HuH-7 (cell line): ENCODE measurements around the gene OR4K17.
"Not testable (repeated sequence)": the region's sequence is repeated elsewhere in the genome, so short reads cannot be mapped to it uniquely, and the experiment has no call there.

Experiments
- DNase-seq: peaks from one replicate; pipeline ENCODE4 v3.0.0; 2011; ENCODE audit warnings: low spot score

The OR4K17 gene, protein sequence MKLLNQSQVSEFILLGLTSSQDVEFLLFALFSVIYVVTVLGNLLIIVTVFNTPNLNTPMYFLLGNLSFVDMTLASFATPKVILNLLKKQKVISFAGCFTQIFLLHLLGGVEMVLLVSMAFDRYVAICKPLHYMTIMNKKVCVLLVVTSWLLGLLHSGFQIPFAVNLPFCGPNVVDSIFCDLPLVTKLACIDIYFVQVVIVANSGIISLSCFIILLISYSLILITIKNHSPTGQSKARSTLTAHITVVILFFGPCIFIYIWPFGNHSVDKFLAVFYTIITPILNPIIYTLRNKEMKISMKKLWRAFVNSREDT

DNA sequence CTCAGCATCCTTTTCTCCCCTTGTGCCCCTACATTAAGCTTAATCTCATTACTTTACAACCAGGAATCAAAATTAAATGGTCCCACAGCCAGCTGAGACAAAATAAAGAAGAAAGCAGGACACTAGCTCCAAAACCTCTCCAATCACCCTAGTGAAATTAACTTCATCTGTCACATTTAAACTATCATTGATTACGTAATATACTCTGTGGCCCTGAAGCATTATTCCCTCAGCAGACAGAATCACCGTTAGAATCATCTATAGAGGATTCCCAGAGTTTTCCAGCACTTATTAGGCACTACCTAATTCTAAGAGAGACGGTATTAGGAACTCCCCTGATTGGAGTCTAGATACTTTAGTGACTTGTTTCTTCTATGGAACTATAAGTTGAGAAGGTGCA lies at the start of gene OR4K17:
TSS of gene OR4K17 (plus strand) at position 302 of the 400 bp plus-strand sequence. CDS start 6,761 bp downstream, outside the sequence.
- DNase-seq = no peak

DNA sequence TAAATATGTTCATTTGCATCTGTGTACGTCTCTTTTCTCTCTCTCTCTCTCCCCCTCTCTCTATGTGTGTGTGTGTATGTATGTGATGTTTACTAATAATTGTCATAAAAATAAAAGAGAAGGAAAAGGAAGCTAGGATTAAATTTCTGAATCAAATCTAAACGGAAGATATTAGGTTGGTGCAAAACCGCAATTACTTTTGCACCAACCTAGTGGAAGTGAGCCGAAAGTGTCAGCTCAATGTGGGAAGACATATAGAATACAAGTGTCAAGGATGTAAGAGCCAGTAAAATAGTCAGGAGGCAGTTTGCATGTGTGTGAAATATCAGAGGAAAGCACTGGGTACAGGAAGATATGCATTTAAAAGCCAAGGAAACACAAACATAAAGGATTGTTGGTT lies 18.5 kb upstream of the OR4K17 start:
- DNase-seq = no peak

DNA sequence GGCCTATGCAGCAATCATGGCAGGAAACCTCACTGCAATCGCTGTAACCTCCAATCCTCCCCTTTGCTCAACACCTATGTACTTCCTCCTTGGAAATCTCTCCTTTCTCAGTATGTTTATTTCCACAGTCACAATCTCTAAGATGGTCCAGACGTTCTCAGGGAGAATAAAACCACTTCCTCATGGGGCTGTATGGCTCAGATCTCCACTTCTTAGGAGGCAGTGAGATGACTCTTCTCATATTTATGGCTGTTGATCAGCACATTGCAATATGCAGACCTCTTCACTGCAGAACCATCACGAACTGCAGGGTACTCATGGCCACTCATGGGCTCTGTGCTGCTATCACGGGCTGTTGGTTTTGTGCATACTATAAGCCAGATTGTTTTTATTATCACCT lies 17.1 kb upstream of the OR4K17 start:
- DNase-seq = no peak

DNA sequence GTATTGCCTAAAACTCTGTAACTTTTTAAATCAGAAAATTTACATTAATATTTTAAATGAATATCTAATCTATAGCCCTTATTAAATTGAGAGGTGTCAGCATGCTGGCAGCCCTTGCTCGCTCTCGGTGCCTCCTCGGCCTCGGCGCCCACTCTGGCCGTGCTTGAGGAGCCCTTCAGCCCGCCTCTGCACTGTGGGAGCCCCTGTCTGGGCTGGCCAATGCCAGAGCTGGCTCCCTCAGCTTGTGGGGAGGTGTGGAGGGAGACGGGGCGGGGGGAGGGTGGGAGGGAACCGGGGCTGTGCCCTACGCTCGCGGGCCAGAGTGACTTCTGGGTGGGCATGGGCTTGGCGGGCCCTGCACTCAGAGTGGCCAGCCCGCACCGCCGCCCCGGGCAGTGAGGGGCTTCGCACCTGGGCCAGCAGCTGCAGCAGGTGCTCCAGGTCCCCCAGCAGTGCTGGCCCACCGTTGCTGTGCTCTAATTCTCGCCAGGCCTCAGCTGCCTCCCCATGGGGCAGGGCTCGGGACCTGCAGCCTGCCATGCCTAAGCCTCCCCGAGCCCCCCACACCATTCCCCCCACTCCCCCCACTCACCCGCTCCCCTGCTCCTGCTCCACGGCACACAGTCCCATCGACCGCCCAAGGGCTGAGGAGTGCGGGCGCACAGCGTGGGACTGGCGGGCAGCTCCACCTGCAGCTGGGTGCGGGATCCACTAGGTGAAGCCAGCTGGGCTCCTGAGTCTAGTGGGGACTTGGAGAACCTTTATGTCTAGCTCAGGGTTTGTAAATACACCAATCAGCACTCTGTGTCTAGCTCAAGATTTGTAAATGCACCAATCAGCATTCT lies 11.4 kb upstream of the OR4K17 start:
- DNase-seq = not testable (repeated sequence)

DNA sequence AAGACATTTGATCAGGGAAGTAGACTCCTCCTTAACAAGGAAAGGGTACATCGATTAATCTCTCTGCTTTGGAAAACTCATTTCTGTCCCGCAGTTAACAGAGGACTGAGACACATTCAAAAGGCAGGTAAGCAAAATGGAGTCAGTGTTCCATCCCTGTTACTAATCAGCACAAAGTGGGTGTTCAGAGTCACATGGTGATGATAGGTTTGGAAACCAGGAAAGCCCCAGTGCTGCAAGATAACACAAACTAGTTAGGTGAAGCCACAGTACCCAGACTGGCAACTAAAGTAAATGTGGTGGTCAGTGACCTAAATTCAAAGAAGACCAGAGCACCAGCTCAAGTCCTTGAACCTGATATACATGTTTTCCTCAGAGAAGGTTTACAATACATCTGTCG lies 1.8 kb downstream of the OR4K17 start:
- no peak for DNase-seq

DNA sequence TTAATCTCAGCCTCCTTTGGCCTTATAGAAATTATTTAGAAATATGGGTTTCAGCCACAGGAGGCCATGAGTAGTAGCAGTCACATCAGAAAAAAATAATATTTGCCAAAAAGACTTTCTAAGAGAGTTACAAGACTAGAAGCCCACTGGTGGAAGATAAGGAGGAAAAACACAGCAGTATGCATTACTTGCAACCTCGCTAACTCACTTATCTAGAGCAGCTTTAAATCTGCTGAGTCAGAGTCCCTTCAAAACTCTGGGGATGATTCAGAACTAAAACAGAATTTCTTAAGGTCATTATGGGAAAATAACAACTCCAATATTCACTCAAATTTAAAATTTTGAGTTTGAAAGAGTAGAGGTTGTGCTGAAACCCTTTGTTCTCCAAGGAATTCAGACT lies 6.2 kb downstream of the OR4K17 start:
- DNase-seq = no peak

DNA sequence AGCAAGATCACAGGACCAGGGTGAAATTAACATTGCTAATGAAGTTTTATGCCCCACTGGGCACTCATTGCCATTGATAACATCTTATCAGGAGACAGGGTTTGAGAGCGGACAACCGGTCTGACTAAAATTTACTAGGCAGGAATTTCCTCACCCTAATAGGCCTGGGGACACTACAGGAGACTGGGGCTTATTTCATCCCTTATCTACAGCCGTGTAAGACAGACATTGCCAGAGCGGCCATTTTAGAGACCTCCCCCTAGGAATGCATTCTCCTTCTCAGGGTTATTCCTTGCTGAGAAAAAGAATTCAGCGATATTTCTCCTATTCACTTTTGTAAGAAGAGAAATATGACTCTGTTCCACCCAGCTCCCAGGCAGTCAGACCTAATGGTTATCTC lies 8.3 kb downstream of the OR4K17 start:
- no peak for DNase-seq

DNA sequence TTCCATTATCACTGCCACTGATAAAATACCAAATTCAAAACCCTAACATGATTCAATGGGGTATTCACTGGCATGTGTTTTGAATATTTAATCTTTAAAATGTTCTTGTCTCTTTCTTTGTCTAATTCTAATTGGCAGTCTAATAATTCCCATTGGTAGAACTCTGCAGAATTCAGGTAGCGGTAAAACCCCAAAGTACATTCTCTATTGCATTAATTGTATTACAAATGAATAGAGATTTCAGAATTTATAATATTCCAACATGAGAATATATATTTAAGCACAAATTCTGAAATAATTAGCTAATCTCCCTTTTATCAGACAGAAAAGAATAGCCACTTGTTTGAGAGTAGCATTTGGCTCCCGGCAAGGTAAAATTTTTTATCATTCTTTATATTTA lies 28.0 kb downstream of the OR4K17 start, which contains the start of gene OR4N5:
TSS of gene OR4N5 (plus strand) at position 301 of the 400 bp plus-strand sequence. CDS start 4,916 bp downstream, outside the sequence.
- DNase-seq = no peak

DNA sequence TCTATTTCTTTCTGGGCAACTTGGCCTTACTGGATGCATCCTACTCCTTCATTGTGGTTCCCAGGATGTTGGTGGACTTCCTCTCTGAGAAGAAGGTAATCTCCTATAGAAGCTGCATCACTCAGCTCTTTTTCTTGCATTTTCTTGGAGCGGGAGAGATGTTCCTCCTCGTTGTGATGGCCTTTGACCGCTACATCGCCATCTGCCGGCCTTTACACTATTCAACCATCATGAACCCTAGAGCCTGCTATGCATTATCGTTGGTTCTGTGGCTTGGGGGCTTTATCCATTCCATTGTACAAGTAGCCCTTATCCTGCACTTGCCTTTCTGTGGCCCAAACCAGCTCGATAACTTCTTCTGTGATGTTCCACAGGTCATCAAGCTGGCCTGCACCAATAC lies 33.4 kb downstream of the OR4K17 start:
- no peak for DNase-seq

DNA sequence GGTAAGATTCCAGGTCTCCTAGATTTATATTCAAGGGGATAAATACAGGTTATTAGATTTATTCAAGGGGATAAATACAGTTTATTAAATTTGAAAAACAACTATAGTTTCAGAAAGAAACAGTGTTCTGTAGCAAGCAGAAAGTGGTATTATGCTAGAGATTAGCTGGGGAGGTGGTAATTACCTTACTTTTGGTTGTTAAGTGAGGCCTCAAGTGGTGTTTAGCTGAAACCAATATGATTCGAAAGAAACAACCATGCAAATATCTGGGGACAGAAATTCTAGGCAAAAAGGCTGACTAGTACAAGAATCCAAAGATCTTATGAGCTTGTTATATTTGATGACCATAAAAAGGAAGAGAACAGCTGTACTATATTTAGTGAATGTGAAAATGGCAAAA lies 34.3 kb downstream of the OR4K17 start:
- no peak for DNase-seq

DNA sequence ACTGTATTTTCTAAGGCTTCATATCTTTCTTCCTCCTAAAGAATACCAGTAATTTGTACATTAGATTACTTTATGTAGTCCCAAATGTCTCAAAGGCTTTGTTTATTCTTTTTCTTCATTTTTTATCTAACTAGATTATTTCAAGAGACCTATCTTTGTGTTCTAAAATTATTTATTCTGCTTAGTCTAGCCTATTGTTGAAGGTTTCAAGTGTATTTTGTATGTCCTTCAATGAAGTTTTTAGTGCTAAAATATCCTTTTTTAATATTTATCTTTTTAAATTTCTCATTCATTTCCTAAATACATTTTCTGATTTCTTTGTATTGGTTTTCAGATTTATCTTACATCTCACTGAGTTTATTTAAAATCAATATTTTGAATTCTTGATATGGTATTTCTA lies 53.9 kb downstream of the OR4K17 start:
- no peak for DNase-seq

DNA sequence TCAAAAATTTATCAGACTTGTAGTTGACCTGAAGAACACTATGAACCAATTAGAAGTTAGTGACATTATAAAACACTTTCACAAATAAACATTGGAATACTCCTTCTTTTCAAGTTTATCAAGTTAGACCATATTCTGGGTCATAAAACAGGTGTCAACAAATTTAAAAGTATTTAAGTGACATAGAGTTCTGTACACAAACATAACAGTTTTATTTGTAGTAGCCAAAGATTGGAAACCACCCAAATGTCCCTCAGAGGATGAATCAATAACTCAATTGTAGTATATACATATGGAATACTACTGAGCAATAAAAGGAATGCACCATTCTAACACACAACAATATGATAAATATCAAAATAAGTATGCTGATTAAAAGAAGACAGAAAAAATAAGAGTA lies 56.6 kb downstream of the OR4K17 start:
- no peak for DNase-seq

DNA sequence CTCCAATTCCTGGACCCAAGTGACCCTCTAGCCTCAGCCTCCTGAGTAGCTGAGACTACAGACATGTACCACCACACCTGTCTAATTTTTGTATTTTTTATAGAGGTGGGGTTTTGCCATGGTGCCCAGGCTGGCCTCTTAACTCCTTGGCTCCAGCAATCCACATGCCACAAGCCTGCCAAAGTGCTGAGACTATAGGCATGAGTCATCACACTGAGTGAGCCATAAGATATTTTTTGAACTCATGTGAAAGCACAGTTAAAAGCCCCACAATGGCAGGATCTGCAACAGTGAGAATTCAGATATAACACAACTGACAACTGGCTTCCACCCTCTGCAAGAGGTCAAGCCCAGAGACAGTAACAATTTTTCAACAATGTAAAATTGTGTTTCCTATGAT lies 59.3 kb downstream of the OR4K17 start:
- not testable (repeated sequence) for DNase-seq
